Head of caudate nucleus (tissue), 42 donors: ENCODE measurements around the gene RGS10.

Experiments
- DNase-seq, 42 donors: peaks; one replicate each; pipeline versions ENCODE4 v3.0.0 to v3.0.0-alpha.2; 2020 to 2021; ENCODE audit warnings: mixed read lengths in 7 of 42
- intact Hi-C: fragments of 100-400 bp; cut with DNase I; formaldehyde crosslinking; loops from one replicate; pipeline ENCODE4 v1.15.0; 2022

The RGS10 gene

DNA sequence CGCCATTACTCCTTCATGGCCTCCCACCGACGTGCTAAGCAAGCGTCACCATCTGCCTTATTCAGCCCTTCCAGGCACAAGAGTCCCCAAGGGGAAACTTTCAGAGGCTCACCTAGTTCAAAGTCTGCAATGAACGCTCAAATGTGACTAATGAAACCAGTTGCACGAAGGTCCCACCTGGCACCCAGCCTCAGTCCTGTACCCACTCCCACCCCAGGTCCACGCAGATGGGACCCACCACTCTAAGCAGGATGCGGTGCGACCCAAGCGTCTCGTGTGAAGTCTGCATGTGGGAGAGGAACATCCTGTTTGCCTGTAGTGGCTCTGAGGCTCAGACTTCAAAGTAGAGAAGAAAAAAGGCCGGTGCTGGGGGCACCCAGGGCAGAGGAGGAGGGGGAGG lies 40.3 kb downstream of the RGS10 start:
- intact Hi-C loops: no loop called here
- no peak for DNase-seq

DNA sequence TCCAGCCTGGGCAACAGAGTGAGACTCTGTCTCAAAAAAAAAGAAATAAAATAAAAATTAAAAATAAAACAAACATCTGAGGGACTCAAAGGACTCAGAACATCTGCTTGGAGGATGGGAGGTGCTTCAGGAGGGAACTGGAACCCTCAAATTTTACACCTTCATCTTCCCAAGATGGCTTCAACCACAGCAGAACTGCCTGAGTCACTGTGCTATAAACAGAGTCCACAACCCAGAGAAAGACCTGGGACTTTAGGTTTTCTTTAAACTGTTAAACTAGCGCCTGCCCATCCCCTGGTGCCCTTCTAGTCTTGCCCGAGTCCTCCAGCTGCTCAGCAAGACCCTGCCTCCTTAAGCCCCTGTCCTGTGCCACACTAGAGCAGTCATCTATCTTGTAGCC lies 40.8 kb downstream of the RGS10 start:
- intact Hi-C loops: no loop called here

DNA sequence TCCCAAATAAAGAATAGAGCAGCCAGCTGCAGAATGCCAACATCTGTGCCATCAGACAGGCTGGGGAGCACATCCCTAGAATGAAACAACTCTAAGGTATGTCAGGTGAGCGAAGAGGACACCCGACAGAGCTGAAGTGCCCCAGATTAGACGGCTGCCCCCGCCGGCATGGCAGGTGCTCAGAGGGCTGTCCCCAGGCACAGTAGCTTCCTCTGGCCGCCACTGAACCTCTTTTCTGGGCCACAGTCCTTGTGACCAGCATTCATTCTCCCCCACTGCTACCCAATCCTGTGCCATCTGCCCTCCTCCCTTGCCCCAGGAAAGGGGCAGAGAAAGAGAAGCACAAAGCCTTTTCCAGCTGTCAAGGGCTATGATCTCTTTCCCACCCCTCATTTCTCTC lies 41.7 kb downstream of the RGS10 start:
- DNase-seq: no peak
- intact Hi-C loops: no loop called here

More for the DNA sequence above, 40.8 kb downstream of the RGS10 start:
- no peak for DNase-seq

DNA sequence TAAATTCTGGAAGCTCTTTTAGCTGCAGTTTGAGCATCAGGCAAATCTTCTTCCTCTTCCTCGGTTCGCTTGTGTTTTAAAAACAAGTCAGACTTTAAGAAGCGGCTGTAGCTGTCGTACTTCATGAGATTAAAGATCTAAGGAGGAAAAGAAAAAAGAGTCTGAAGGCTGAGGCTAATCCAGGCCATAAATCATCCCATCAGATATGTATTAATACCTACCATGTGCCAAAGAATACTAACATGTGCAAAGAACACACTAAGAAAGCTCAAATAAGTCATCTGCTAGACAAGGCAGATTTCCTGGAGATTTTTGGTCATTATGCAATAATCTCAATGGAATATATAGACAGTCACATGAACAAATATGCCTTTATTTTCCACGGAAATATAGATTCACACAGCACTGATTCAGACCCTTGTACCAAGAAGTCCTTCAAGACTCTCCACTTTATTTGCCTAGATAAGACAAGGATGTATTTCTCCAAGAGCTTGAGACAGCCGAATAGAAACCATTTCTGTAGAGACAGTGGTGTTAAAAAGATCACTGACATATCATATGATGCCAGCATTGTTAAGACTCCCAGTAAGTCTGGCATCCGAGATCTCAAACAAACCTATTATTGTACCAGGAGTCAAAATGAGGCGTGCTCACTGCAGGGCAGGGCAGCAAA lies 42.3 kb downstream of the RGS10 start:
- no peak for DNase-seq
- intact Hi-C loops: no loop called here

DNA sequence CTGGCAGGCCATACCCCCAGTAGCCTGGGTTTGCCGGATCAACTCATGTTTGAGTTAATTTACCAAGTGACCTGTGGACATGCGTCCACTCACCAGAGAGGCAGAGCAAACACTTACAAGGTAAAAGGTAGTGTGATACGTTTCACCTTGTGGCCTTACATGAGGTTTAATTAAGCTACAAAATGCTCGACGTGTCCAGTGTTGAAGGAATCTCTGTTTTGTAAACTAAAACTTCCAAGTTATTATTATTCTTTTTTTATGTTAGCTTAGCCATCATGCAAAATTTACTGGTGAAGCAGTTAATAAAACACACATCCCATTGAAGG lies 42.9 kb downstream of the RGS10 start:
- intact Hi-C loops: no loop called here
- no peak for DNase-seq

DNA sequence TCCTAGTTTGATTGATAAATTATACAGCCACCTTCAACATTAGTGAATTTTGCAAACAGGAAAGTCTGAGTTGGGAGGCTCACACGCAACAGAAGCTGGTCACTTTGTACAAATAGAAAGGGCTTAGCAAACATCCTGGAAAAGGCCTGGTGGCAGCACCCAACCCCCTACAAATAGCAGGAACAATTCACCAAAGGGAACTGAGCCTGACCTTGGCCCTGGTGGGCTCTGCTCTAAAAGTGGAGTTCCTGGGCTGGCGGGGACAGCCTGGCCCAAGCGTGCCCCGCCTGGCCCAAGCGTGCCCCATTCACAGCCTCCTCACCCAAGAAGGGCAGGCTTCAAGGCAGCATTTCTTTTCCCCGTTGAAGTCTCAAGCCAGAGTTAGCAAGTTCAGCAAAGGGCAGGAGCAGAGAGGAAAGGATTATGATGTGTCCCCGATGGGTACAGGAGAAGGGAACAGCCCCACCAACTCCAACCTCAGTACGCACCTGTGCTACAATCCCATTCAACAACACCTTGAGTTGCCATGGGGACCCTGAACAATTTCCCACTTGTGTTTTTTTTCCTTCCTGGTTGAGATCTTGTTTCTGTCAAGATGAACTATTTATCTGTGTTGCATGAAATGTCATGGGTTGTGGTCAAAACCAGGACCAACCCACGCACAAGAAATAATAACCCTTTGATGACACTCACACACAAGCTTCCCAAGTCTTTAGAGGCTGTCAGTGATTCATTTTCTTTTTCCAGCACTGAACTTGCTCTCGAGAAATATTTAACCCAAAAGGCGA lies 43.4 kb downstream of the RGS10 start:
- intact Hi-C loops: no loop called here
- no peak for DNase-seq

DNA sequence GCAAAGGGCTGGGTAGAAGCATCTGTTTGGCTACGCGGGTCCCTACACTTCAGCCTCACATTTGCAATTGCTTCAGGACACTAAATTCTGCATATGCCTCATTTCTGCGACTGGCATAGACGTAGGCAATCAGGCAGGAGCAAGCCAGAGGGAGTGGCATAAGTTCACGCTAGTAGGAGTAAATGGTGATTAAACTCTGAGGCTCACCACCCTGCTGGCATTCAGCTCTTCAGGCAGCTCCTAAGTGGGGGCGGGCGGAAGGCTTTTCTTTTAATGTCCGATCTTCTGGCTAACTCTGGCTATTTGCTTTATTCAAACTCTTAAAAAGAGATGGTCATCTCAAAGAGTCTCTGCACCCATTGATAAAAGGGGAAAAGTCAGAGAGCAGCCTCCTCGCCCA lies 45.3 kb downstream of the RGS10 start:
- intact Hi-C loops: no loop called here
- DNase-seq: no peak

DNA sequence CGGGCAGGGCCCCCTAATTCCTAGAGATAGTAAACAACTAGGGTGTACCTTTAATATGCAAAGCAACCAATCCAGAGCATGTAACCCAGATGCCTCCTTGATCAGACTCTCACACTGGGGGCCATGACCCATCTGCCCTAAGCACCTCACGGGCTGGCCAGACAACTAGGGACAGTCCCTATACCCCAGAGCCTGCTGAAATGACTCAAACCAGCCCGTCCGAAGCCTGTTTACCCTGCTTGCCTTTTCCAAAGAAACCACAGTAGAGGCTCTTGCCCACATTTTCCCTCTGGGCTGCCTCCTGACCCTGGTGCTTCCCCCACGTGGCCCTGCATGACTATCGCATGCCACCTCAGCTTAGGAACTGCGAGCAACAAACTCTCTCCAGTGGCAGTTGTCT lies 46.2 kb downstream of the RGS10 start:
- DNase-seq: no peak
- intact Hi-C loops: no loop called here

DNA sequence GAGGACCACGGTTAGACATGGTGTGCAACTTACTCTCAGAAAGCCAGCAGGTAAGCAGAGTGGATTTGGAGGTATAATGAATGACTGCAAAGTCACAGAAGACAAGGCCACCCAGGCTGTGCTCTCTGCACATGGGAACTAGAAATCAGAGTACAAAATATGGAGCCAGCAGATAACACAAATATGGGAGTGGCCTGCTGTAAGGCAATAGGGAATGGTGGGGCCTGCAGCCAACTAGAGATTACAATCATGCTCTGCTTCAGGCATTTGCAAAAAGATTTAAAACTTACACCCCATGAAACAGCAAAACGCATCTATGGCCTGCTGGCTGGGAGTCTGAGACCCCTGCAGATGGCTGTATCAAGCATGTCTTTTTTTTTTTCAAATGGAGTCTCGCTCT lies 47.0 kb downstream of the RGS10 start:
- intact Hi-C loops: no loop called here
- no peak for DNase-seq

DNA sequence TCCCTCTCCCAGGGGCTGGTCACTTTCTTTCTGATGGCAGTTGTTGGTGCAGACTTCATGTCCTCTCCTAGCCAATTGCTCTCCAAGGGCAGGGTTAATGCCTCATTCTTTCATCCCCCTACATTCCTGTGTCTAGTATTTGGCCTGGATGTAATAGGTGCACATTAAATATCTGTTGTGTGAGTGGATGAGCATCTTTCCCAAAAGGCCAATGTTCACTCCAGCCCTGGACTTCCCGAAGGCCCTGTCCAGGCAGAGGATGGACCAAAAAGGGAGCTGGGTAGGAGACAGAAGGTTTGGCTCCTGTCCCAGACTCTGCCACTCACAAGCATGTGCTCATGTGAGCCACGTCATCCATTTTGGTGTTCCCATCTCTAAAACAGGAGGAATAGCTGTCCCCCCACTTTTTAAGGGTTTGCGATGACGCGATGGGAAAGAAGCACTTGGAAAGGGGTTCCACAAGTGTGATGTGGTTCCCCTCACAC lies 47.5 kb downstream of the RGS10 start:
- intact Hi-C loops: no loop called here
- no peak for DNase-seq

DNA sequence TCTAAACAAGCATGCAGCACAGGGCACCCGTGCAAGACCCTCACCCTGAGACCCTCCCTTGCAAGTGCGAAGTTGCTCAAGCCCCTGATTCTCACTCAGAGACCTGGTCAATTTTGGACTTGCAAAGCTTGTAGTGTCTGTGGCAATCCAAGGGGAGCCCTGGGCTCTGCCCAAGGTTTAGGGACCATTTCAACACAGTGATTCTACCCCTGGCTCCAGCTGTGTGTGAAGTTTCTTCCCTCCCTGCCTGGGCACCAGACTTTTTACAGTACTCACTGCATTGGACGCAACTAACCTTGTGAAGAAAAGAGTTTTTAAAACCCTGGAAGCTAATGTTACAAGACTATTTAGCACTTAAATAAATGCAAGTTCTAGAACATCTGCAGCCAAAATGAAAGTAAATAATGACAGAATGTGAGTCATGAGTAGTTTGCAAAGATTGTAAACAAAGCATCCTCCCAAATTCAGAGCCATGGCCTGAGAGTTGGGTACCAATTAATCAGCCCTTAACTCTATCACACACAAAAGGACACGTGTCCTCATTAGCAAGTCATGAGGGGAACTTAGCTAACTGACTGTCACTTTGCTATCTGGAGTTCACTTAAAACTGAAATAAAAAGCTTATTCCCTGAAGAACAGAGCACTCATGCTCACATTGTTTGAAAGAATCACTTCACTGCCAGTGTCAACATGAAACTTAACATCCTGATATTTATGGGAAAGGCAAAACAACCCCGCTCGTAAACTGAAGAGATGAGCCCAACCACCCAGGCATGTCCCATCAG lies 48.1 kb downstream of the RGS10 start:
- DNase-seq: no peak
- intact Hi-C loops: no loop called here

DNA sequence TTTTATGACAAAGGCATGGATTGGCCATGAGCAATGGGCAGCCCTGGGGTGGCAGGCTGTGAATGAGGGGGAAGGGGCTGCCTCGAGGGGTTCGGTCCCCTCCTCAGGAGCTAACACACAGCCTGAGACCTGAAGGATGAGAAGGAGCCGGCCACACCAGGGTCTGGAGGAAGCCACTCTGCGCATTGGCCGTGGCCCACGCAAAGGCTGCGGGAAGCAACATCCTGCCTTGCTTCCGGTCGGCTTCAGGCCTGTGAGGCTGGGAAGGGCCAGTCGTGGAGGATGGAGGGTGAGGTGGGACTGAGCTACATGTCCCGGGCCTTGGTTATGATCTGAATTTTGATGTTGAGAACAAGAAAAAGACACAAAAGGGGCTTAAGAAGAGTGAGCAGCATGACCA lies 49.4 kb downstream of the RGS10 start:
- DNase-seq: no peak
- intact Hi-C loops: no loop called here

DNA sequence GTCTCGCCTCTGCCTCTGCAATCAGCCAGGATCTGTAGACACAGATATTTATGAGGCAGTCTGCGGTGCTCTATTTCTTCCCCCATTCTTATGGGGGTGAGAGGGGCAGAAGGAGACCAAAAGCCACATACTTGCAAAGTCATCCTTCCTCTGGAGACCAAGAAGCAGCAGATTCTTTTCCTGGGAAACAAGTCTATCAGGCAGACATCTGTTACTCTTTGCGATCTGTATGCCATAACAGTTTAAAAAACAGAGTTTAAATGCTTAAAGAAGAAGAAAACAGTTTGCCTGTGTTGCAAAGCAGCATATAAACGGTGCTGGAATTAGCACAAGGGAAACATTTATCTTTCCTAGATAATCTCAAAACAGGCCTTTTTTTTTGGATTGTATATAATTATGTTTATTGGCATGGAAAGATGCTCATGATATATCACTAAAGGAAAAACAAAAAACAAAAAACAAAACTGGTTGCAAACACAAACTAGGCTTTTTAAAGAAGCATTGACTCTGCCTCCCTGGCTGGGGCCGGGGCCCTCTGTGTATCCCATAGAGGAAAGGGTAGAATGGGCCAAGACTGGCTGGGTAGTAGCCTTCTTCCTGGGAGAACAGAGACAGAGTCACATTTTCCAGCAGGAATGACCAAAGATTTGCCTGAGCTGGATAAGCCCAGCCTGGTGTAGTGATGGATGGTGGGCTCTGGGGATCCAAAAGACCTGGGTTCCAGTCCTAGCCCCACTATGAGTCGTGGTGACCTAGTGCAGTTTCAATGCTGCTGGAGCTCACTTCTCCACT lies 50.4 kb downstream of the RGS10 start:
- DNase-seq: no peak
- intact Hi-C loops: no loop called here

DNA sequence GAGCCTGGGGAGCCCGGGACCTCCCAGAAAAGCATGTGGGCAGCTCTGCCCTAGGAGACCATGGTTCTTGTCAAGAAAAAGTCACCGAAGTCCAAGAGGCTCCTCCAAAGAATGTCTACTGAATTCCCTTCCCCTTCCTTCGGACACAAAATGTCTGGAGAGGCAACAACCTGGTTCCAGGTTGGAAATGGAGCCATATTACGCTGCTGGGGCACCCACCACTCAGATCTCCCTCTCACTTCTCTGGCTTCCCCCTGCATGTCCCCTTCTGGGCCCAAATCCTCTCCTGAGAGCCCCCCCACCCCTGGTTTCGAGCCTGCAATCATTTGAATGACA lies 52.6 kb downstream of the RGS10 start:
- DNase-seq: no peak
- intact Hi-C loops: no loop called here

DNA sequence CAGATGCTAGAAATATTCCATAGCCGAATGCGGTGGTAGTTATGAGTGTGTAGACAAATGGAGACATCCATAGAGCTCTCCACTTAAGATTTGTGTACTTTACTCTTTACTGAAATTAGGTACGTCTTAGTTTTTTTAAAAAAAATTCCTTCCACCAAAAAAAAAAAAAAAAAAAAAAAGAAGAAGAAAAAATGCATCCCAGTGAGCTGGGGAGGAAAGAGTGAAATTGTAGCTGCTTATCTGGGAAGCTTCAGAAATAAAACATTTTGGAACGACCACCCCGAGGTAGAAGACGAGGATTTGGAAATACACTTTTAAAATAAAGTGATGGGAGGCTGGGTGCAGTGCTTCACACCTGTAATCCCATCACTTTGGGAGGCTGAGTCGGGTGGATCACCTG lies 53.8 kb downstream of the RGS10 start:
- intact Hi-C loops: no loop called here
- DNase-seq: no peak

DNA sequence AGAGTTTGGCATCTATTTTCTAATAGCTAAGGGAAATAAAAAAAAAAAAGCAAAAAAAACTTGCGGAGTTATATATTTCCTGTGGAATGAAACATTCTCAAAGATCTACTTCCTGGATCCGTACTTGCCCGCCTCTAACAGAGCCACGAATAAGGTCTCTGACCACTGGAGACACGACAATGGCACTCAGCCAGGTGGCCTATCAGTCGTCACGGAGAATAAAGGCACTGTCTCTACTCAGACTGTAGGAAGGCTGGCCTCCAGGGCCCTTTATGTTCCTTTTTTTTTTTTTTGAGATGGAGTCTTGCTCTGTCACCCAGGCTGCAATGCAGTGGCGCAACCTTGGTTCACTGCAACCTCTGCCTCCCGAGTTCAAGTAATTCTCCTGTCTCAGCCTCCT lies 58.7 kb downstream of the RGS10 start:
- intact Hi-C loops: no loop called here
- DNase-seq: no peak

DNA sequence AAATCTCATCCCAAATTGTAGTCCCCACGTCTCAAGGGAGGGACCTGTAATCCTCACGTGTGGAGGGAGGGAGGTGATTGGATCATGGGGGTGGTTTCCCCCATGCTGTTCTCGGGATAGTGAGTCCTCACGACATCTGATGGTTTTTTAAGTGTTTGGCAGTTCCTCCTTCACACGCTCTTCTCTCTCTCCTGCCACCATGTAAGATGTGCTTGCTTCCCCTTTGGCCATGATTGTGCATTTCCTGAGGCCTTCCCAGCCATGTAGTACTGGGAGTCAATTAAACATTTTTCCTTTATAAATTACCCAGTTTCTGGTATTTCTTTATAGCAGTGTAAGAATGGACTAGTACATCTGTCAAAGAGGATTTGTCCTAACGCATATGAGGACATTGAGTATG lies 59.5 kb downstream of the RGS10 start:
- intact Hi-C loops: no loop called here
- DNase-seq: no peak

DNA sequence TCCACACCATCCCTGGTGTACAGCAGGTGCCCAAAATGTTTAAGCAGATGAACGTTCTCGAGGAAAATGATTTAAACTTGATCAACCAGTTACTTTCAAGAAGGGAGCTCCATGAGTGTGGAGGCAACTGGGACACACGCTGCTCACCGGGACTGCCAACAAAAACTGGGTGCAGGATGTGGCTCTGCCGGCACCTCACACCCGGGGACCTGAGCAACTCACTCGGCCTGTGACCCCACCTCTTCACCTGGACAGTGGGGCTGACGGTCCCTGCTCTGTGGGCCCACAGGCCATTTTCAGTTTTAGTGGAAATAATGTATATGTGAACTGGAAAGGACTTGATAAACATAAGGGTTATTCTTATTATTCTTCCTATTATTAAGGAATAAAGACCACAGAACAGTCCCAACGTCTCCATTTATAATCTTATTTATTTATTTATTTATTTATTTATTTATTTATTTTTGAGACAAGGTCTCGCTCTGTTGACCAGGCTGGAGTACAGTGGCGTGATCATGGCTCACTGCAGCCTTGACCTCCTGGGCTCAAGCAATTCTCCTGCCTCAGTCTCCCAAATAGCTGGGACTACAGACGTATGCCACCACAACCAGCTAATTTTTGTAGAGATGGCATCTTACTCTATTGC lies 60.6 kb downstream of the RGS10 start:
- intact Hi-C loops: no loop called here
- no peak for DNase-seq

DNA sequence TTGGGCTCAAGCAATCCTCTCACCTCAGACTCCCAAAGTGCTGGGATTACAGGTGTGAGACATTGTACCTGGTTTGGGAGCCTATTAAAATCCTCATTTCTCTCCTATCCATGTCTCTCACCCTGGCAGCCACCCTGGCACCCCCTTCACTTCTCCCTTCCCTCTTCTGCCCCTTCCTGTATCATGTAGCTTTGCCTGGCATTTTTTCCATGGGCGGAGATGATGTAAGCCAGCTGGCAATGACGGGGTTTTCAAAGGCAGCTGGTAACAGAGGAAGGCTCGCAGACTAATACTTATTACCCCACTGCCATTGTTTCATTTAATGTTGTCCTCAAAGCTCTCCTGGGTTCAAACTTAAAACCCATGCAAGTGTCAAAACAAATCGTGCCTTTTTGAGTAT lies 61.9 kb downstream of the RGS10 start:
- DNase-seq: no peak
- intact Hi-C loops: no loop called here
